ENCODE data around the gene APOC3.
A peak's percentile ranks its signal among the peaks of the same experiment; 100 is the strongest.

The APOC3 gene

DNA sequence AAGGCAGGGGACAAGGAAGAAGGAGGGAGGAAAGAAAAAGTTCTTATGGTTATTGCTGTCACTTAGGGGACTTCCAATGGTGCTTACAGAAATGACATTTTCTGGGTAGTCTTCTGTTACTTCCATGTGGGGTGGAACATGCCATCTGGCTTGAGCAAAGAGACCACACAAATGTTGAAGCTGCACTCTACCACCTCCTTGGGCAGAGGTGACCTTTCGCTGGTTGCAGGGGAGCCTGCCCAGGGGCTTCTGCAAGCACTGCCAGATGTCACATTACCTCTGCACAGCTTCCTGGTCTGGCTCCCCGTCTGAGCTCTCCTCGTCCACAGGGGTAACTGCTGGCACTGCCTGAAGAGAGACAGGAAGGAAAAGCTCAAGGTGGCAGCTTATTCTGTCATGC, 40.3 kb downstream of the APOC3 start:
- H3K4me2 ChIP-seq (ENCODE audit: insufficient read depth, low read length, poor library complexity, severe bottlenecking): no peak overlapping the region
- H3K4me1 ChIP-seq (ENCODE audit: control insufficient read depth in 2 of 2, insufficient read depth in 1 of 2, low read depth in 1 of 2, low read length in 2 of 2): no peaks in the 10 kb centered on the region

DNA sequence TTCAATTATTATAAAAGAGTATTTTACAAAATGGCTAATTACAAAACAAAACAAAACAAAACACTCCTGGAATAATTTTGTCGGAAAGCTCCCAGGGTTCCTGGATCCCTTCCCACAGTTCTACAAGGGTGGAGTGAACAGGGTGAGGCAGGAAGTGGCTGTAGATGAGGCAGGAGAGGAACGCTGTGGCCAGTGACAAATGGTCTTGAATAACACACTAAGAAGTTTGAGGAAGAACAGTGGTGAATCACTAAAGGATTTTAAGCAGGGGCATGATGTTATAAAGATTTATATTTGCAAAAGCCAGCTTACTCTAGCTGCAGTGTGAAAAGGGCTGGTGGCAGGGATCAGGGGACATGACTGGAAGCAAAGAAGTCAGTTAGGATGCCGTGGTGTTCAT, 41.5 kb downstream of the APOC3 start:
- Histone ChIP-seq H3K9me3 (replicated peaks in 1 of 2; ENCODE audit: control insufficient read depth in 2 of 2, insufficient read depth in 1 of 2, low read depth in 1 of 2, low read length in 2 of 2) (no peaks in the 10 kb centered on the region), H3K27ac (replicated peaks; ENCODE audit: low read length) (no peak overlapping the region), H3K79me1 (ENCODE audit: low read depth, low read length) (no peaks in the 10 kb centered on the region), H3K9ac (ENCODE audit: low read depth, low read length, poor library complexity) (no peak overlapping the region), H2BK5ac (ENCODE audit: low read length) (no peak overlapping the region), H3K4me3 (ENCODE audit: low read length in 2 of 2) (no peak overlapping the region), H4K91ac (ENCODE audit: low read depth, low read length, poor library complexity) (no peak overlapping the region), H4K8ac (ENCODE audit: low read depth, low read length) (no peak overlapping the region), H3K23ac (ENCODE audit: low read depth, low read length, poor library complexity) (no peak overlapping the region), H2BK120ac (ENCODE audit: low read depth, low read length) (no peak overlapping the region), H2BK12ac (ENCODE audit: low read length) (no peak overlapping the region), H3K4me1 (ENCODE audit: control insufficient read depth in 2 of 2, insufficient read depth in 1 of 2, low read depth in 1 of 2, low read length in 2 of 2) (no peaks in the 10 kb centered on the region), H3K4me2 (ENCODE audit: insufficient read depth, low read length, poor library complexity, severe bottlenecking) (no peak overlapping the region), H2AFZ (ENCODE audit: low read length) (no peak overlapping the region), H2BK15ac (ENCODE audit: low read length) (no peak overlapping the region), H3K18ac (ENCODE audit: low read length) (no peak overlapping the region), H2AK5ac (ENCODE audit: low read depth, low read length) (no peak overlapping the region), H3K36me3 (replicated peaks in 1 of 2; ENCODE audit: control insufficient read depth in 2 of 2, insufficient read depth in 2 of 2, low read length in 2 of 2) (peaks cover 41 to 96% of the 10 kb centered on the region in 2 donors), H3K4ac (ENCODE audit: low read length) (no peak overlapping the region), H3K14ac (ENCODE audit: low read length) (no peak overlapping the region), H3K27me3 (ENCODE audit: control insufficient read depth in 3 of 3, insufficient read depth in 3 of 3, low read depth in 1 of 3, low read length in 3 of 3) (no peaks in the 10 kb centered on the region)
- DNase-seq (ENCODE audit: low spot score): no peak
- WGBS, 2 donors (ENCODE audit: extremely low coverage in 2 of 2, insufficient read length in 2 of 2, insufficient replicate concordance in 1 of 2): no CpG with 5 or more reads among the region's 3 CpGs

More for the DNA sequence above, 40.3 kb downstream of the APOC3 start:
- no peak overlapping the region for H2BK5ac ChIP-seq (ENCODE audit: low read length)
- H3K9ac ChIP-seq (ENCODE audit: low read depth, low read length, poor library complexity): no peak overlapping the region
- H3K27me3 ChIP-seq (ENCODE audit: control insufficient read depth in 3 of 3, insufficient read depth in 3 of 3, low read depth in 1 of 3, low read length in 3 of 3): no peaks in the 10 kb centered on the region
- H3K4ac ChIP-seq (ENCODE audit: low read length): no peak overlapping the region
- no peak overlapping the region for H2AFZ ChIP-seq (ENCODE audit: low read length)
- H4K91ac ChIP-seq (ENCODE audit: low read depth, low read length, poor library complexity): no peak overlapping the region
- no peak overlapping the region for H3K14ac ChIP-seq (ENCODE audit: low read length)
- no peaks in the 10 kb centered on the region for H3K79me1 ChIP-seq (ENCODE audit: low read depth, low read length)
- H3K23ac ChIP-seq (ENCODE audit: low read depth, low read length, poor library complexity): no peak overlapping the region
- no peaks in the 10 kb centered on the region for H3K9me3 ChIP-seq (replicated peaks in 1 of 2; ENCODE audit: control insufficient read depth in 2 of 2, insufficient read depth in 1 of 2, low read depth in 1 of 2, low read length in 2 of 2)
- no peak overlapping the region for H3K27ac ChIP-seq (replicated peaks; ENCODE audit: low read length)
- no peak for DNase-seq (ENCODE audit: low spot score)
- H2BK120ac ChIP-seq (ENCODE audit: low read depth, low read length): no peak overlapping the region
- H2AK5ac ChIP-seq (ENCODE audit: low read depth, low read length): no peak overlapping the region
- WGBS, 2 donors (ENCODE audit: extremely low coverage in 2 of 2, insufficient read length in 2 of 2, insufficient replicate concordance in 1 of 2): no CpG with 5 or more reads among the region's 3 CpGs
- H3K36me3 ChIP-seq (replicated peaks in 1 of 2; ENCODE audit: control insufficient read depth in 2 of 2, insufficient read depth in 2 of 2, low read length in 2 of 2): peaks cover 41 to 97% of the 10 kb centered on the region in 2 donors
- H2BK12ac ChIP-seq (ENCODE audit: low read length): no peak overlapping the region
- H4K8ac ChIP-seq (ENCODE audit: low read depth, low read length): no peak overlapping the region
- H3K18ac ChIP-seq (ENCODE audit: low read length): no peak overlapping the region
- H3K4me3 ChIP-seq (ENCODE audit: low read length in 2 of 2): no peak overlapping the region
- no peak overlapping the region for H2BK15ac ChIP-seq (ENCODE audit: low read length)

DNA sequence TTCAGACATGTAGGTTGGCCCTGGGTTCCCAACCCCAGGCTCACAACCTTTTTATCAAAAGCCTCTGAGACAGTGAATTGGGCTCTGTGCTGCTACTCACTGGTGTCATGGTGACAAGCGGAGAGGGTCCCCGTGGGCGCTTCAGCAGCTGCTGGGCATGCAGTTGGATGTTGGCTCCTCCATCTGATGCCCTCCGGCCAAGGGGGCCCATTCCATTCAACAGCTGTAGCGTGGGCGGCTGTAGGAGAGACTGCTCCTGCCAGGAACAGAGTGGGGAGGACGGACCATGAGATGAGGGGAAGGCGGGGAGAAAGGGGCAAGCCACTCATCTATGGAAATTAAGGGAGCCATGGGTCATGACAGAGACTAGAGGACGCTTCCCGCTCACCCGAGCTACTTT, 43.7 kb downstream of the APOC3 start:
- WGBS, 2 donors (ENCODE audit: extremely low coverage in 2 of 2, insufficient read length in 2 of 2, insufficient replicate concordance in 1 of 2): no CpG with 5 or more reads among the region's 11 CpGs
- Histone ChIP-seq H3K4me3 (ENCODE audit: low read length in 2 of 2) (no peak overlapping the region), H3K79me1 (ENCODE audit: low read depth, low read length) (no peaks in the 10 kb centered on the region), H3K27me3 (ENCODE audit: control insufficient read depth in 3 of 3, insufficient read depth in 3 of 3, low read depth in 1 of 3, low read length in 3 of 3) (no peaks in the 10 kb centered on the region), H3K4me2 (ENCODE audit: insufficient read depth, low read length, poor library complexity, severe bottlenecking) (no peak overlapping the region), H2AFZ (ENCODE audit: low read length) (no peak overlapping the region), H2BK120ac (ENCODE audit: low read depth, low read length) (no peak overlapping the region), H2AK5ac (ENCODE audit: low read depth, low read length) (no peak overlapping the region), H3K9ac (ENCODE audit: low read depth, low read length, poor library complexity) (no peak overlapping the region), H3K23ac (ENCODE audit: low read depth, low read length, poor library complexity) (no peak overlapping the region), H3K27ac (replicated peaks; ENCODE audit: low read length) (no peak overlapping the region), H3K4me1 (ENCODE audit: control insufficient read depth in 2 of 2, insufficient read depth in 1 of 2, low read depth in 1 of 2, low read length in 2 of 2) (no peaks in the 10 kb centered on the region), H2BK12ac (ENCODE audit: low read length) (no peak overlapping the region), H4K8ac (ENCODE audit: low read depth, low read length) (no peak overlapping the region), H3K4ac (ENCODE audit: low read length) (no peak overlapping the region), H3K18ac (ENCODE audit: low read length) (no peak overlapping the region), H2BK5ac (ENCODE audit: low read length) (peak overlapping the region; percentile 63), H2BK15ac (ENCODE audit: low read length) (no peak overlapping the region), H3K9me3 (replicated peaks in 1 of 2; ENCODE audit: control insufficient read depth in 2 of 2, insufficient read depth in 1 of 2, low read depth in 1 of 2, low read length in 2 of 2) (no peaks in the 10 kb centered on the region), H4K91ac (ENCODE audit: low read depth, low read length, poor library complexity) (no peak overlapping the region), H3K14ac (ENCODE audit: low read length) (no peak overlapping the region), H3K36me3 (replicated peaks in 1 of 2; ENCODE audit: control insufficient read depth in 2 of 2, insufficient read depth in 2 of 2, low read length in 2 of 2) (peaks cover 31 to 84% of the 10 kb centered on the region in 2 donors)
- DNase-seq (ENCODE audit: low spot score): no peak

- Histone ChIP-seq H2BK5ac (ENCODE audit: low read length) (no peak overlapping the region), H2AFZ (ENCODE audit: low read length) (no peak overlapping the region), H2BK120ac (ENCODE audit: low read depth, low read length) (no peak overlapping the region), H3K4me3 (ENCODE audit: low read length in 2 of 2) (no peak overlapping the region), H3K79me1 (ENCODE audit: low read depth, low read length) (no peaks in the 10 kb centered on the region), H2BK15ac (ENCODE audit: low read length) (no peak overlapping the region), H3K23ac (ENCODE audit: low read depth, low read length, poor library complexity) (no peak overlapping the region), H3K27ac (replicated peaks; ENCODE audit: low read length) (no peak overlapping the region), H3K4me2 (ENCODE audit: insufficient read depth, low read length, poor library complexity, severe bottlenecking) (no peak overlapping the region), H3K9ac (ENCODE audit: low read depth, low read length, poor library complexity) (no peak overlapping the region), H4K8ac (ENCODE audit: low read depth, low read length) (no peak overlapping the region), H3K14ac (ENCODE audit: low read length) (no peak overlapping the region), H3K18ac (ENCODE audit: low read length) (no peak overlapping the region), H2AK5ac (ENCODE audit: low read depth, low read length) (no peak overlapping the region), H3K4ac (ENCODE audit: low read length) (no peak overlapping the region), H4K91ac (ENCODE audit: low read depth, low read length, poor library complexity) (no peak overlapping the region), H2BK12ac (ENCODE audit: low read length) (no peak overlapping the region), H3K4me1 (ENCODE audit: control insufficient read depth in 2 of 2, insufficient read depth in 1 of 2, low read depth in 1 of 2, low read length in 2 of 2) (no peaks in the 10 kb centered on the region), H3K9me3 (replicated peaks in 1 of 2; ENCODE audit: control insufficient read depth in 2 of 2, insufficient read depth in 1 of 2, low read depth in 1 of 2, low read length in 2 of 2) (no peaks in the 10 kb centered on the region), H3K27me3 (ENCODE audit: control insufficient read depth in 3 of 3, insufficient read depth in 3 of 3, low read depth in 1 of 3, low read length in 3 of 3) (no peaks in the 10 kb centered on the region), H3K36me3 (replicated peaks in 1 of 2; ENCODE audit: control insufficient read depth in 2 of 2, insufficient read depth in 2 of 2, low read length in 2 of 2) (peaks cover 31 to 75% of the 10 kb centered on the region in 2 donors)
- no peak for DNase-seq (ENCODE audit: low spot score)
- no CpG with 5 or more reads among the region's 2 CpGs for WGBS, 2 donors (ENCODE audit: extremely low coverage in 2 of 2, insufficient read length in 2 of 2, insufficient replicate concordance in 1 of 2)
Observed at GRCh38 chr11:116874251-116874650, 44.5 kb downstream of the APOC3 start.

All from neuronal stem cell (in vitro differentiated cells).